ENCODE results near the gene OR8B12.

GRCh38 chr11:124570160-124570559, 26.7 kb upstream of the OR8B12 start:
- TF ChIP-seq POLR2AphosphoS5 (IDR thresholded peaks at IDR 0.05) (no peak), EP300 (IDR thresholded peaks at IDR 0.05; ENCODE audit: low read depth) (no peak)
